ENCODE results near the gene EIF5A.

DNA sequence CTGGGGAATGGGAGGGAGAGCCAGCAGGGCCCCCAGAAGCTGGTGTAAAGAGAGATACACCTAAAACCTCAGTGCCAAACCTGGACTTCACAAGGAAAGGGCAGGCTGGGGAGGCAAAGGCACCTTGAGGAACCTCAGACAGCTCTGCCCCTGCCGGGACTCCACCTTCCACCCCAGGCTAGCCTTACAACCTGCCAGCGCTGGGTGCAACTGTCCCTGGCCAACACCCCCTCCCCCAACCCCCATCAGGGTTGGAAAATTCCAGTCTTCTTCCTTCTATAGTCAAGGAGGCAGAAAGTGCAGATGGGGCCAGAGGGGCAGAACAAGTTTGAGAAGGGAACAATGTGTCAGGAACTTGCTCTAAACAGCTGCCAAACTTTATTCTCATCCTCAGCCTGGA, 15.2 kb upstream of the EIF5A start:
- peak in 3 of 4 donors; percentile 1 to 27 (median 12) for TF ChIP-seq POLR2AphosphoS5 (IDR thresholded peaks at IDR 0.05)
- TF ChIP-seq POLR2A (IDR thresholded peaks at IDR 0.05), result no peak
- TF ChIP-seq, protein P1, sequence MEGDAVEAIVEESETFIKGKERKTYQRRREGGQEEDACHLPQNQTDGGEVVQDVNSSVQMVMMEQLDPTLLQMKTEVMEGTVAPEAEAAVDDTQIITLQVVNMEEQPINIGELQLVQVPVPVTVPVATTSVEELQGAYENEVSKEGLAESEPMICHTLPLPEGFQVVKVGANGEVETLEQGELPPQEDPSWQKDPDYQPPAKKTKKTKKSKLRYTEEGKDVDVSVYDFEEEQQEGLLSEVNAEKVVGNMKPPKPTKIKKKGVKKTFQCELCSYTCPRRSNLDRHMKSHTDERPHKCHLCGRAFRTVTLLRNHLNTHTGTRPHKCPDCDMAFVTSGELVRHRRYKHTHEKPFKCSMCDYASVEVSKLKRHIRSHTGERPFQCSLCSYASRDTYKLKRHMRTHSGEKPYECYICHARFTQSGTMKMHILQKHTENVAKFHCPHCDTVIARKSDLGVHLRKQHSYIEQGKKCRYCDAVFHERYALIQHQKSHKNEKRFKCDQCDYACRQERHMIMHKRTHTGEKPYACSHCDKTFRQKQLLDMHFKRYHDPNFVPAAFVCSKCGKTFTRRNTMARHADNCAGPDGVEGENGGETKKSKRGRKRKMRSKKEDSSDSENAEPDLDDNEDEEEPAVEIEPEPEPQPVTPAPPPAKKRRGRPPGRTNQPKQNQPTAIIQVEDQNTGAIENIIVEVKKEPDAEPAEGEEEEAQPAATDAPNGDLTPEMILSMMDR (IDR thresholded peaks at IDR 0.05), result no peak
- TF ChIP-seq EP300 (IDR thresholded peaks at IDR 0.05), result no peak
